ENCODE measurements around the gene NEUROG3.

Gene NEUROG3

GRCh38 chr10:69580435-69580834 is 7.2 kb upstream of the NEUROG3 start:
- peaks cover 33% of the 10 kb centered on the region for H3K27me3 ChIP-seq (ENCODE audit: control insufficient read depth, insufficient read depth, low read length)
- H3K9ac ChIP-seq (ENCODE audit: low read length): no peak overlapping the region
- no peaks in the 10 kb centered on the region for H3K36me3 ChIP-seq (ENCODE audit: control insufficient read depth, insufficient read depth, low read length)
- no peaks in the 10 kb centered on the region for H3K4me1 ChIP-seq (ENCODE audit: control insufficient read depth, insufficient read depth, low read length)
- H3K9me3 ChIP-seq (ENCODE audit: control insufficient read depth, low read length): no peaks in the 10 kb centered on the region
- H3K4me3 ChIP-seq (ENCODE audit: low read length): no peak overlapping the region

- H3K27me3 ChIP-seq (ENCODE audit: control insufficient read depth, insufficient read depth, low read length): peaks cover 42% of the 10 kb centered on the region
- no peaks in the 10 kb centered on the region for H3K36me3 ChIP-seq (ENCODE audit: control insufficient read depth, insufficient read depth, low read length)
- no peak overlapping the region for H3K9ac ChIP-seq (ENCODE audit: low read length)
- H3K4me3 ChIP-seq (ENCODE audit: low read length): no peak overlapping the region
- H3K9me3 ChIP-seq (ENCODE audit: control insufficient read depth, low read length): no peaks in the 10 kb centered on the region
- H3K4me1 ChIP-seq (ENCODE audit: control insufficient read depth, insufficient read depth, low read length): no peaks in the 10 kb centered on the region
Measured at GRCh38 chr10:69579464-69580060, 6.3 kb upstream of the NEUROG3 start.

- H3K4me3 ChIP-seq (ENCODE audit: low read length): no peak overlapping the region
- no peaks in the 10 kb centered on the region for H3K36me3 ChIP-seq (ENCODE audit: control insufficient read depth, insufficient read depth, low read length)
- no peak overlapping the region for H3K9ac ChIP-seq (ENCODE audit: low read length)
- H3K9me3 ChIP-seq (ENCODE audit: control insufficient read depth, low read length): no peaks in the 10 kb centered on the region
- H3K27me3 ChIP-seq (ENCODE audit: control insufficient read depth, insufficient read depth, low read length): peaks cover 52% of the 10 kb centered on the region
- H3K4me1 ChIP-seq (ENCODE audit: control insufficient read depth, insufficient read depth, low read length): peaks cover 1% of the 10 kb centered on the region
Measured at GRCh38 chr10:69578508-69578991, 5.3 kb upstream of the NEUROG3 start.

GRCh38 chr10:69577268-69578232 is 4.3 kb upstream of the NEUROG3 start:
- Histone ChIP-seq H3K9me3 (ENCODE audit: control insufficient read depth, low read length) (no peaks in the 10 kb centered on the region), H3K36me3 (ENCODE audit: control insufficient read depth, insufficient read depth, low read length) (no peaks in the 10 kb centered on the region), H3K27me3 (ENCODE audit: control insufficient read depth, insufficient read depth, low read length) (peaks cover 62% of the 10 kb centered on the region), H3K4me3 (ENCODE audit: low read length) (no peak overlapping the region), H3K9ac (ENCODE audit: low read length) (no peak overlapping the region), H3K4me1 (ENCODE audit: control insufficient read depth, insufficient read depth, low read length) (peaks cover 5% of the 10 kb centered on the region)

- no peak overlapping the region for H3K4me3 ChIP-seq (ENCODE audit: low read length)
- no peaks in the 10 kb centered on the region for H3K36me3 ChIP-seq (ENCODE audit: control insufficient read depth, insufficient read depth, low read length)
- peaks cover 5% of the 10 kb centered on the region for H3K4me1 ChIP-seq (ENCODE audit: control insufficient read depth, insufficient read depth, low read length)
- peaks cover 72% of the 10 kb centered on the region for H3K27me3 ChIP-seq (ENCODE audit: control insufficient read depth, insufficient read depth, low read length)
- H3K9ac ChIP-seq (ENCODE audit: low read length): no peak overlapping the region
- no peaks in the 10 kb centered on the region for H3K9me3 ChIP-seq (ENCODE audit: control insufficient read depth, low read length)
Measured at GRCh38 chr10:69576334-69577011, 3.3 kb upstream of the NEUROG3 start.

- H3K9ac ChIP-seq (ENCODE audit: low read length): no peak overlapping the region
- H3K4me3 ChIP-seq (ENCODE audit: low read length): no peak overlapping the region
- H3K4me1 ChIP-seq (ENCODE audit: control insufficient read depth, insufficient read depth, low read length): peaks cover 5% of the 10 kb centered on the region
- H3K36me3 ChIP-seq (ENCODE audit: control insufficient read depth, insufficient read depth, low read length): no peaks in the 10 kb centered on the region
- H3K27me3 ChIP-seq (ENCODE audit: control insufficient read depth, insufficient read depth, low read length): peaks cover 85% of the 10 kb centered on the region
- H3K9me3 ChIP-seq (ENCODE audit: control insufficient read depth, low read length): no peaks in the 10 kb centered on the region
Measured at GRCh38 chr10:69575164-69575722, 2.0 kb upstream of the NEUROG3 start.

GRCh38 chr10:69574571-69574978 is 1.4 kb upstream of the NEUROG3 start:
- Histone ChIP-seq H3K27me3 (ENCODE audit: control insufficient read depth, insufficient read depth, low read length) (peaks cover 88% of the 10 kb centered on the region), H3K36me3 (ENCODE audit: control insufficient read depth, insufficient read depth, low read length) (no peaks in the 10 kb centered on the region), H3K9me3 (ENCODE audit: control insufficient read depth, low read length) (no peaks in the 10 kb centered on the region), H3K9ac (ENCODE audit: low read length) (no peak overlapping the region), H3K4me1 (ENCODE audit: control insufficient read depth, insufficient read depth, low read length) (peaks cover 10% of the 10 kb centered on the region), H3K4me3 (ENCODE audit: low read length) (no peak overlapping the region)

- Histone ChIP-seq H3K4me1 (ENCODE audit: control insufficient read depth, insufficient read depth, low read length) (peaks cover 10% of the 10 kb centered on the region), H3K36me3 (ENCODE audit: control insufficient read depth, insufficient read depth, low read length) (no peaks in the 10 kb centered on the region), H3K4me3 (ENCODE audit: low read length) (no peak overlapping the region), H3K9me3 (ENCODE audit: control insufficient read depth, low read length) (no peaks in the 10 kb centered on the region), H3K9ac (ENCODE audit: low read length) (no peak overlapping the region), H3K27me3 (ENCODE audit: control insufficient read depth, insufficient read depth, low read length) (peaks cover 94% of the 10 kb centered on the region)
Measured at GRCh38 chr10:69572159-69573055, 815 bp downstream of the NEUROG3 start.

GRCh38 chr10:69571618-69572158 is 1.5 kb downstream of the NEUROG3 start:
- peaks cover 10% of the 10 kb centered on the region for H3K4me1 ChIP-seq (ENCODE audit: control insufficient read depth, insufficient read depth, low read length)
- no peak overlapping the region for H3K9ac ChIP-seq (ENCODE audit: low read length)
- no peak overlapping the region for H3K4me3 ChIP-seq (ENCODE audit: low read length)
- no peaks in the 10 kb centered on the region for H3K9me3 ChIP-seq (ENCODE audit: control insufficient read depth, low read length)
- H3K27me3 ChIP-seq (ENCODE audit: control insufficient read depth, insufficient read depth, low read length): peaks cover 96% of the 10 kb centered on the region
- H3K36me3 ChIP-seq (ENCODE audit: control insufficient read depth, insufficient read depth, low read length): no peaks in the 10 kb centered on the region

- peaks cover 10% of the 10 kb centered on the region for H3K4me1 ChIP-seq (ENCODE audit: control insufficient read depth, insufficient read depth, low read length)
- no peak overlapping the region for H3K4me3 ChIP-seq (ENCODE audit: low read length)
- H3K9me3 ChIP-seq (ENCODE audit: control insufficient read depth, low read length): no peaks in the 10 kb centered on the region
- peaks cover 84% of the 10 kb centered on the region for H3K27me3 ChIP-seq (ENCODE audit: control insufficient read depth, insufficient read depth, low read length)
- H3K36me3 ChIP-seq (ENCODE audit: control insufficient read depth, insufficient read depth, low read length): no peaks in the 10 kb centered on the region
- H3K9ac ChIP-seq (ENCODE audit: low read length): no peak overlapping the region
Measured at GRCh38 chr10:69570050-69570816, 3.0 kb downstream of the NEUROG3 start.
